DOHH2 (cell line): Measurements from ENCODE around the gene GAS6.
"Not testable (repeated sequence)": the region's sequence is repeated elsewhere in the genome, so short reads cannot be mapped to it uniquely, and the experiment has no call there.

Experiments
- H3F3A ChIP-seq: fragments of 200-600 bp; sonication (generic), shearing (Covaris generic); 2 replicates; pipeline ENCODE4 v1.6.0; 2016; ENCODE audit warnings: antibody characterized with exemption, mild to moderate bottlenecking; ENCODE audit not compliant: control insufficient read depth, insufficient read depth
- H3K27ac ChIP-seq: fragments of 200-600 bp; sonication (generic); 2 replicates; pipeline ENCODE4 v1.5.1; 2014; ENCODE audit warnings: low read depth, mild to moderate bottlenecking, low read length, moderate library complexity
- H3K27me3 ChIP-seq: fragments of 200-600 bp; sonication (generic); 2 replicates; pipeline ENCODE4 v1.6.1; 2014; ENCODE audit warnings: mild to moderate bottlenecking, low read length, mixed read lengths; ENCODE audit not compliant: control insufficient read depth
- H3K36me3 ChIP-seq: fragments of 200-600 bp; sonication (generic); 2 replicates; pipeline ENCODE4 v1.6.1; 2014; ENCODE audit warnings: mild to moderate bottlenecking, low read length, moderate library complexity, mixed read lengths; ENCODE audit not compliant: control insufficient read depth
- H3K4me1 ChIP-seq: fragments of 200-600 bp; sonication (generic); 2 replicates; pipeline ENCODE4 v1.6.1; 2014; ENCODE audit warnings: mild to moderate bottlenecking, low read length, mixed read lengths; ENCODE audit not compliant: control insufficient read depth
- H3K4me2 ChIP-seq: fragments of 200-600 bp; sonication (generic); 2 replicates; pipeline ENCODE4 v1.6.0; 2014; ENCODE audit warnings: mild to moderate bottlenecking, low read length, moderate library complexity
- H3K4me3 ChIP-seq: fragments of 200-600 bp; sonication (generic); 2 replicates; pipeline ENCODE4 v1.5.1; 2014; ENCODE audit warnings: mild to moderate bottlenecking, low read length, mixed read lengths
- H3K79me2 ChIP-seq: fragments of 200-600 bp; sonication (generic); 2 replicates; pipeline ENCODE4 v1.6.1; 2014; ENCODE audit warnings: mild to moderate bottlenecking, low read length, mixed read lengths; ENCODE audit not compliant: control insufficient read depth
- H3K9me2 ChIP-seq: fragments of 200-600 bp; sonication (generic); replicated peaks from 2 replicates; pipeline ENCODE4 v1.6.1; 2014; ENCODE audit warnings: mild to moderate bottlenecking, low read length, mixed read lengths; ENCODE audit not compliant: control insufficient read depth
- H3K9me3 ChIP-seq: fragments of 200-600 bp; sonication (generic); 2 replicates; pipeline ENCODE4 v1.6.1; 2014; ENCODE audit warnings: antibody characterized with exemption, low read length, mixed read lengths; ENCODE audit not compliant: control insufficient read depth, insufficient read depth
- H4K20me1 ChIP-seq: fragments of 200-600 bp; sonication (generic); 2 replicates; pipeline ENCODE4 v1.6.0; 2014; ENCODE audit warnings: low read depth, mild to moderate bottlenecking, antibody characterized with exemption, low read length, moderate library complexity; ENCODE audit not compliant: control insufficient read depth, insufficient read depth
- EZH2phosphoT487 ChIP-seq: fragments of 200-600 bp; sonication (generic); IDR thresholded peaks from 2 replicates; pipeline ENCODE4 v1.6.1; 2017; ENCODE audit warnings: borderline replicate concordance, mild to moderate bottlenecking, antibody characterized with exemption, low read length, moderate library complexity, mixed read lengths
- TF ChIP-seq, protein P1 (sequence below): fragments of 200-600 bp; sonication (generic); IDR thresholded peaks from one replicate; pipeline ENCODE4 v1.5.1; 2014; ENCODE audit warnings: antibody characterized with exemption, mild to moderate bottlenecking, low read depth, low read length; ENCODE audit not compliant: poor library complexity, severe bottlenecking

The GAS6 gene

DNA sequence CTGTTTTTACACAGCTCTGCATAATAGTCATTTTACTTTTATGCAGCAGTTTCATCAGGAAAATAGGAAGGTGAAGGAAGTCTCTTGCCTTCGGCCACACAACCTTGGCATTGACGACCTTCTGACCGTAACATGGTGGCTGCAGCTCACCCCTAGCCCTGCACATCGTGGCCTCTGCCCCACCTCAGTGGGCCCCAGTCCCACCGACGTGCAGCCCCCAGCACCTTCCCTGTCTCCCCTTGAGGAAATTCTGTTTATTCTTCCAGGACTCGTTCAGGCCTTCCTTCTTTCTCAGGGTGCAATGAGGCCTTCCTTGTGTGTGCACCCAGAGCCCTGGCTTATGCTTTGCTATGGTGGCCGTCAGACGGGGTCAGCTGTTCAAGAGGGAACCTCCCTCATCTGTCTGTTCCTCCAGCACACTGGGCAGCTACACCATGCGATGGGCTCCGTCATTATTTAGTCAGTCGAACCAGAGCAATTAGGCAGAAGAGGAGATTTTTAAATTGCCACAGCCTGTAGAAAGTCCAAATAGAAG is 71.6 kb downstream of the GAS6 start:
- no peaks in the 10 kb centered on the region for H3K27me3 ChIP-seq
- H3K4me1 ChIP-seq = no peaks in the 10 kb centered on the region
- H3K9me2 ChIP-seq = no peaks in the 10 kb centered on the region
- H4K20me1 ChIP-seq = no peaks in the 10 kb centered on the region; the same call in 1 of the 2 replicates
- no peak overlapping the region for H3K27ac ChIP-seq
- H3K9me3 ChIP-seq = no peaks in the 10 kb centered on the region
- H3K4me3 ChIP-seq = no peak overlapping the region
- no peaks in the 10 kb centered on the region for H3K36me3 ChIP-seq
- H3F3A ChIP-seq = no peaks in the 10 kb centered on the region
- no peak overlapping the region for H3K4me2 ChIP-seq
- no peaks in the 10 kb centered on the region for H3K79me2 ChIP-seq
- TF ChIP-seq, protein P1, sequence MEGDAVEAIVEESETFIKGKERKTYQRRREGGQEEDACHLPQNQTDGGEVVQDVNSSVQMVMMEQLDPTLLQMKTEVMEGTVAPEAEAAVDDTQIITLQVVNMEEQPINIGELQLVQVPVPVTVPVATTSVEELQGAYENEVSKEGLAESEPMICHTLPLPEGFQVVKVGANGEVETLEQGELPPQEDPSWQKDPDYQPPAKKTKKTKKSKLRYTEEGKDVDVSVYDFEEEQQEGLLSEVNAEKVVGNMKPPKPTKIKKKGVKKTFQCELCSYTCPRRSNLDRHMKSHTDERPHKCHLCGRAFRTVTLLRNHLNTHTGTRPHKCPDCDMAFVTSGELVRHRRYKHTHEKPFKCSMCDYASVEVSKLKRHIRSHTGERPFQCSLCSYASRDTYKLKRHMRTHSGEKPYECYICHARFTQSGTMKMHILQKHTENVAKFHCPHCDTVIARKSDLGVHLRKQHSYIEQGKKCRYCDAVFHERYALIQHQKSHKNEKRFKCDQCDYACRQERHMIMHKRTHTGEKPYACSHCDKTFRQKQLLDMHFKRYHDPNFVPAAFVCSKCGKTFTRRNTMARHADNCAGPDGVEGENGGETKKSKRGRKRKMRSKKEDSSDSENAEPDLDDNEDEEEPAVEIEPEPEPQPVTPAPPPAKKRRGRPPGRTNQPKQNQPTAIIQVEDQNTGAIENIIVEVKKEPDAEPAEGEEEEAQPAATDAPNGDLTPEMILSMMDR = no peak
- TF ChIP-seq EZH2phosphoT487 = no peak

DNA sequence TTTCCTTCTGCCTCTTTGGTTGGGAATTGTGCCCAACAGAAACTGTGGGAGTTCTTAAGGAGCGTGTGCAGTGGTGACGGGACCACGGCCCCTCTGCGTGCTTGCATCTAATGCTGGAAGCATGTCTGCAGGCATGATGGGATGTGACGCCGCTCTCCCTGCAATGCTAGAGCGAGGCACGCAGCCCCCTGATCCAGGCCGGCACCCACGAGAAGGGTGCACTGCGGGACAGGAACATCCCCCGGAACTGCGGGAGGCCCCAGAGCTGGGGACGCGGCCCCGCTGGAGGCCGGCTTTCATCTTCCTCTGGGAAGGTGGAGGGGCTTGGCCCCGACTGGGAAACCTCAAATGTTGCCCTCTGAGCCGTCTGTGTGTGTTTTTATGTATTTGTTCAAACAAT is 72.1 kb downstream of the GAS6 start:
- TF ChIP-seq, protein P1 = no peak
- no peak for TF ChIP-seq EZH2phosphoT487
- Histone ChIP-seq H4K20me1 (no peaks in the 10 kb centered on the region; the same call in 1 of the 2 replicates), H3K27ac (no peak overlapping the region)

GRCh38 chr13:113791226-113791625 is 72.7 kb downstream of the GAS6 start:
- H3K36me3 ChIP-seq = no peaks in the 10 kb centered on the region
- H3K27me3 ChIP-seq = no peaks in the 10 kb centered on the region
- H3K4me1 ChIP-seq = no peaks in the 10 kb centered on the region
- H3K27ac ChIP-seq = no peak overlapping the region
- H3K4me2 ChIP-seq = no peak overlapping the region
- H3K4me3 ChIP-seq = no peak overlapping the region
- TF ChIP-seq, protein P1 = no peak
- no peak for TF ChIP-seq EZH2phosphoT487
- H3K9me3 ChIP-seq = no peaks in the 10 kb centered on the region
- no peaks in the 10 kb centered on the region for H3F3A ChIP-seq
- no peaks in the 10 kb centered on the region; the same call in 1 of the 2 replicates for H4K20me1 ChIP-seq
- H3K9me2 ChIP-seq = no peaks in the 10 kb centered on the region
- H3K79me2 ChIP-seq = no peaks in the 10 kb centered on the region

More for the DNA sequence above, 72.1 kb downstream of the GAS6 start:
- Histone ChIP-seq H3K27me3 (no peaks in the 10 kb centered on the region), H3K79me2 (no peaks in the 10 kb centered on the region), H3K9me2 (no peaks in the 10 kb centered on the region), H3K4me3 (no peak overlapping the region), H3K4me1 (no peaks in the 10 kb centered on the region), H3K36me3 (no peaks in the 10 kb centered on the region), H3K9me3 (no peaks in the 10 kb centered on the region), H3K4me2 (no peak overlapping the region), H3F3A (no peaks in the 10 kb centered on the region)

DNA sequence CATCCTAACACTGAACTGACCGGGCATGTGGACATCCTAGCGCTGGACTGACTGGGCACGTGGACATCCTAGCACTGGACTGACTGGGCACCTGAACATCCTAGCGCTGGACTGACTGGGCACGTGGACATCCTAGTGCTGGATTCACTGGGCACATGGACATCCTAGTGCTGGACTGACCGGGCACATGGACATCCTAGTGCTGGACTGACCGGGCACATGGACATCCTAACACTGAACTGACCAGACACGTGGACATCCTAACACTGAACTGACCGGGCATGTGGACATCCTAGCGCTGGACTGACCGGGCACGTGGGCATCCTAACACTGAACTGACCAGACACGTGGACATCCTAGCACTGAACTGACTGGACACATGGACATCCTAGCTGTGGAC is 73.9 kb downstream of the GAS6 start:
- not testable (repeated sequence) for H3K9me2 ChIP-seq, H3K27ac ChIP-seq

More for the DNA sequence above, 73.9 kb downstream of the GAS6 start:
- H3F3A ChIP-seq, H3K27me3 ChIP-seq, H3K4me2 ChIP-seq, H3K36me3 ChIP-seq, H4K20me1 ChIP-seq, H3K4me1 ChIP-seq, H3K4me3 ChIP-seq, H3K9me3 ChIP-seq, H3K79me2 ChIP-seq: not testable (repeated sequence)
